GM12878 (cell line): Measurements from ENCODE around the gene CAMK2G. TPM values are rescaled to one million over a fixed set of nuclear protein-coding genes. Genes with fewer than 3 reads are reported as not detected.

ENCODE experiments used
- ATAC-seq: fragments of 200-7000 bp; cut with Tn5 transposase; 3 replicates; pipeline ENCODE4 v1.9.1; 2020; ENCODE audit warnings: mild to moderate bottlenecking, moderate library complexity
- BruUV-seq: library from RNA; stranded (reverse); fragments of 400-500 nt; replicated peaks from 2 replicates; lab custom pipeline; 2021; lab: Mats Ljungman, UMichigan
- CTCF ChIA-PET: fragments of 300-600 bp; sonication (Branson Sonifier 250); formaldehyde crosslinking; extraction: SDS; loops from one replicate; lab custom pipeline; 2021; ENCODE audit warnings: inconsistent platforms; lab: Yijun Ruan, JAX
- POLR2A ChIA-PET: fragments of 350-600 bp; formaldehyde crosslinking; extraction: SDS; loops from one replicate; lab custom pipeline; 2021; ENCODE audit warnings: inconsistent platforms; lab: Charles Lee
- RAD21 ChIA-PET: fragments of 300-600 bp; sonication (Branson Sonifier 250); formaldehyde crosslinking; loops from one replicate; lab custom pipeline; 2023; ENCODE audit warnings: antibody characterized with exemption; ENCODE audit not compliant: unreplicated experiment; lab: Charles Lee
- SMC1A ChIA-PET: fragments of 300-600 bp; sonication (Branson Sonifier 250); formaldehyde crosslinking; loops from one replicate; lab custom pipeline; 2023; ENCODE audit not compliant: unreplicated experiment, uncharacterized antibody; lab: Charles Lee
- DNase-seq: peaks from one replicate; pipeline ENCODE4 v3.0.0-alpha.2; 2011; ENCODE audit warnings: low read depth, low spot score
- FAIRE-seq: peaks from 3 replicates; lab custom pipeline; 2011; peaks lifted over from hg19 to GRCh38; lab: Jason Lieb, UNC
- H2AFZ ChIP-seq: 2 replicates; pipeline ENCODE4 v1.6.0; 2011; ENCODE audit warnings: low read depth, low read length, control low read depth; ENCODE audit not compliant: control insufficient read depth
- H3K27ac ChIP-seq: 2 replicates; pipeline ENCODE4 v1.5.1; 2011; ENCODE audit warnings: control low read depth; ENCODE audit not compliant: control insufficient read depth, insufficient read depth
- H3K27me3 ChIP-seq, 2 experiments: replicated peaks in 1 of 2; 2 replicates each; pipeline versions ENCODE4 v1.6.0 to v1.6.1; 2011; ENCODE audit warnings: low read length in 1 of 2; ENCODE audit not compliant: control insufficient read depth in 2 of 2, insufficient read depth in 2 of 2
- H3K36me3 ChIP-seq, 2 experiments: 2 replicates each; pipeline ENCODE4 v1.5.1; 2011; ENCODE audit warnings: low read length in 1 of 2; ENCODE audit not compliant: control insufficient read depth in 2 of 2, insufficient read depth in 2 of 2
- H3K4me1 ChIP-seq: 2 replicates; pipeline ENCODE4 v1.6.1; 2011; ENCODE audit warnings: mild to moderate bottlenecking, low read length, moderate library complexity, mixed read lengths; ENCODE audit not compliant: control insufficient read depth, insufficient read depth
- H3K4me2 ChIP-seq: 2 replicates; pipeline ENCODE4 v1.6.0; 2011; ENCODE audit warnings: control low read depth; ENCODE audit not compliant: control insufficient read depth, insufficient read depth
- H3K4me3 ChIP-seq: fragments of 200-600 bp; sonication (generic); 2 replicates; pipeline ENCODE4 v1.5.1; 2016
- H3K79me2 ChIP-seq: 2 replicates; pipeline ENCODE4 v1.6.0; 2011; ENCODE audit warnings: low read length; ENCODE audit not compliant: control insufficient read depth, insufficient read depth
- H3K9ac ChIP-seq: 2 replicates; pipeline ENCODE4 v1.8.0; 2011; ENCODE audit warnings: low read length, control low read depth, mixed read lengths; ENCODE audit not compliant: control insufficient read depth, insufficient read depth
- H3K9me3 ChIP-seq: replicated peaks from 3 replicates; pipeline ENCODE4 v1.5.1; 2011; ENCODE audit warnings: mild to moderate bottlenecking, low read length; ENCODE audit not compliant: control insufficient read depth, insufficient read depth
- H4K20me1 ChIP-seq: 2 replicates; pipeline ENCODE4 v1.6.0; 2011; ENCODE audit not compliant: control insufficient read depth, insufficient read depth
- CEBPZ ChIP-seq: fragments of 150-350 bp; IDR thresholded peaks from 2 replicates; pipeline ENCODE4 v1.6.1; 2016; ENCODE audit warnings: low read depth, low read length
- GABPA ChIP-seq: IDR thresholded peaks from 2 replicates; pipeline ENCODE4 v1.6.1; 2014; ENCODE audit warnings: antibody characterized with exemption, low read depth, mild to moderate bottlenecking, inconsistent platforms
- MEF2A ChIP-seq: IDR thresholded peaks from 2 replicates; pipeline ENCODE4 v1.6.1; 2011; ENCODE audit warnings: low read depth, mild to moderate bottlenecking, low read length, moderate library complexity; ENCODE audit not compliant: insufficient read depth
- POLR2A ChIP-seq: IDR thresholded peaks from 2 replicates; pipeline ENCODE4 v1.6.1; 2011; ENCODE audit warnings: low read depth, mild to moderate bottlenecking, low read length
- WGBS: methylation state at CpG from one replicate; pipeline ENCODE4 v1.1.6; 2016; ENCODE audit warnings: low lambda C conversion rate; ENCODE audit not compliant: insufficient replicate concordance, insufficient coverage; ENCODE audit errors: missing lambda C conversion rate; 5-methylcytosine and 5-hydroxymethylcytosine counted together
- in situ Hi-C: fragments of 300-500 bp; cut with MboI; formaldehyde crosslinking; loops from 9 replicates; pipeline ENCODE4 v1.14.3; 2018; ENCODE audit warnings: mixed read lengths
- intact Hi-C: fragments of 100-400 bp; cut with micrococcal nuclease; formaldehyde crosslinking; loops from one replicate; pipeline ENCODE4 v1.14.2; 2022; ENCODE audit not compliant: unreplicated experiment
- polyA plus RNA-seq, 11 experiments: library from polyadenylated mRNA; depleted of rRNA in 4 of 11; unstranded in 6 of 11; stranded (reverse) in 5 of 11; fragments of >200 nt; fragmentation: Nextera tagmentation in 4 of 11; fragmentation: Illumina TruSeq in 1 of 11; extraction: Ambion mirVana in 4 of 11; extraction: Trizol in 1 of 11; gene quantifications; 1 replicate in 1 of 11; 2 replicates in 10 of 11; pipeline versions ENCODE4 v1.2.1 to v1.2.3, GENCODE V29; 2011 to 2016; ENCODE audit warnings: inconsistent platforms in 2 of 11, missing spikeins in 2 of 11, low read depth in 1 of 11
- total RNA-seq, 4 experiments: library from RNA; depleted of rRNA in 3 of 4; stranded (reverse); fragments of >200 nt in 3 of 4; fragmentation: Illumina TruSeq in 1 of 4; extraction: Trizol in 1 of 4; gene quantifications; 2 replicates each; pipeline versions ENCODE4 v1.2.1 to v1.2.3, GENCODE V29; 2013 to 2021
- TF ChIP-seq, protein P1 (sequence below): IDR thresholded peaks from 2 replicates; pipeline ENCODE4 v1.6.1; 2011; ENCODE audit warnings: low read depth, low read length, improper control_type of control experiment, borderline replicate concordance
- TF ChIP-seq, protein P2 (sequence below): fragments of 450-650 bp; IDR thresholded peaks from 2 replicates; pipeline ENCODE4 v1.6.1; 2017; ENCODE audit warnings: mild to moderate bottlenecking, moderate library complexity
- TF ChIP-seq, protein P3 (sequence below): fragments of 450-650 bp; IDR thresholded peaks from 2 replicates; pipeline ENCODE4 v1.6.1; 2016; ENCODE audit warnings: mild to moderate bottlenecking

The CAMK2G gene
- total and polyA plus RNA-seq, 10 of the 15 experiments (the other 5 are each of a cell fraction or from before 2014, with no cell fraction given) = 5.5 to 24.3 (median 16.9) TPM

GRCh38 chr10:73801253-73801590 lies 73.1 kb downstream of the CAMK2G start:
- no peaks in the 10 kb centered on the region for H3K27me3 ChIP-seq
- H3K36me3 ChIP-seq = peaks cover 17 to 22% of the 10 kb centered on the region in 2 experiments; a peak in 3 of 4 replicates
- 97% methylated on average over 13 of the region's 13 CpGs for WGBS
- peaks cover 25% of the 10 kb centered on the region for H3K4me1 ChIP-seq
- no peak for ATAC-seq
- TF ChIP-seq, protein P1, sequence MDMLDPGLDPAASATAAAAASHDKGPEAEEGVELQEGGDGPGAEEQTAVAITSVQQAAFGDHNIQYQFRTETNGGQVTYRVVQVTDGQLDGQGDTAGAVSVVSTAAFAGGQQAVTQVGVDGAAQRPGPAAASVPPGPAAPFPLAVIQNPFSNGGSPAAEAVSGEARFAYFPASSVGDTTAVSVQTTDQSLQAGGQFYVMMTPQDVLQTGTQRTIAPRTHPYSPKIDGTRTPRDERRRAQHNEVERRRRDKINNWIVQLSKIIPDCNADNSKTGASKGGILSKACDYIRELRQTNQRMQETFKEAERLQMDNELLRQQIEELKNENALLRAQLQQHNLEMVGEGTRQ = no peak
- TF ChIP-seq, protein P2, sequence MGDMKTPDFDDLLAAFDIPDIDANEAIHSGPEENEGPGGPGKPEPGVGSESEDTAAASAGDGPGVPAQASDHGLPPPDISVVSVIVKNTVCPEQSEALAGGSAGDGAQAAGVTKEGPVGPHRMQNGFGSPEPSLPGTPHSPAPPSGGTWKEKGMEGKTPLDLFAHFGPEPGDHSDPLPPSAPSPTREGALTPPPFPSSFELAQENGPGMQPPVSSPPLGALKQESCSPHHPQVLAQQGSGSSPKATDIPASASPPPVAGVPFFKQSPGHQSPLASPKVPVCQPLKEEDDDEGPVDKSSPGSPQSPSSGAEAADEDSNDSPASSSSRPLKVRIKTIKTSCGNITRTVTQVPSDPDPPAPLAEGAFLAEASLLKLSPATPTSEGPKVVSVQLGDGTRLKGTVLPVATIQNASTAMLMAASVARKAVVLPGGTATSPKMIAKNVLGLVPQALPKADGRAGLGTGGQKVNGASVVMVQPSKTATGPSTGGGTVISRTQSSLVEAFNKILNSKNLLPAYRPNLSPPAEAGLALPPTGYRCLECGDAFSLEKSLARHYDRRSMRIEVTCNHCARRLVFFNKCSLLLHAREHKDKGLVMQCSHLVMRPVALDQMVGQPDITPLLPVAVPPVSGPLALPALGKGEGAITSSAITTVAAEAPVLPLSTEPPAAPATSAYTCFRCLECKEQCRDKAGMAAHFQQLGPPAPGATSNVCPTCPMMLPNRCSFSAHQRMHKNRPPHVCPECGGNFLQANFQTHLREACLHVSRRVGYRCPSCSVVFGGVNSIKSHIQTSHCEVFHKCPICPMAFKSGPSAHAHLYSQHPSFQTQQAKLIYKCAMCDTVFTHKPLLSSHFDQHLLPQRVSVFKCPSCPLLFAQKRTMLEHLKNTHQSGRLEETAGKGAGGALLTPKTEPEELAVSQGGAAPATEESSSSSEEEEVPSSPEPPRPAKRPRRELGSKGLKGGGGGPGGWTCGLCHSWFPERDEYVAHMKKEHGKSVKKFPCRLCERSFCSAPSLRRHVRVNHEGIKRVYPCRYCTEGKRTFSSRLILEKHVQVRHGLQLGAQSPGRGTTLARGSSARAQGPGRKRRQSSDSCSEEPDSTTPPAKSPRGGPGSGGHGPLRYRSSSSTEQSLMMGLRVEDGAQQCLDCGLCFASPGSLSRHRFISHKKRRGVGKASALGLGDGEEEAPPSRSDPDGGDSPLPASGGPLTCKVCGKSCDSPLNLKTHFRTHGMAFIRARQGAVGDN = no peak
- TF ChIP-seq, protein P3, sequence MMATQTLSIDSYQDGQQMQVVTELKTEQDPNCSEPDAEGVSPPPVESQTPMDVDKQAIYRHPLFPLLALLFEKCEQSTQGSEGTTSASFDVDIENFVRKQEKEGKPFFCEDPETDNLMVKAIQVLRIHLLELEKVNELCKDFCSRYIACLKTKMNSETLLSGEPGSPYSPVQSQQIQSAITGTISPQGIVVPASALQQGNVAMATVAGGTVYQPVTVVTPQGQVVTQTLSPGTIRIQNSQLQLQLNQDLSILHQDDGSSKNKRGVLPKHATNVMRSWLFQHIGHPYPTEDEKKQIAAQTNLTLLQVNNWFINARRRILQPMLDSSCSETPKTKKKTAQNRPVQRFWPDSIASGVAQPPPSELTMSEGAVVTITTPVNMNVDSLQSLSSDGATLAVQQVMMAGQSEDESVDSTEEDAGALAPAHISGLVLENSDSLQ = no peak
- TF ChIP-seq POLR2A (peak; percentile 67), CEBPZ (no peak), GABPA (no peak), MEF2A (no peak)
- TF ChIP-seq, all 136 proteins: peak for 1
- H3K9me3 ChIP-seq = no peaks in the 10 kb centered on the region
- no peak for DNase-seq
- H3K4me3 ChIP-seq = no peak overlapping the region
- no peak overlapping the region for H2AFZ ChIP-seq
- POLR2A ChIA-PET = no interaction called here
- H3K9ac ChIP-seq = no peak overlapping the region
- CTCF ChIA-PET = no interaction called here
- no peak overlapping the region for H3K4me2 ChIP-seq
- no peak overlapping the region for H3K27ac ChIP-seq
- no peaks in the 10 kb centered on the region; the same call in 1 of the 2 replicates for H3K79me2 ChIP-seq
- in situ Hi-C loops (no loop called here), intact Hi-C loops (no loop called here)
- no peak for FAIRE-seq
- RAD21 ChIA-PET = no interaction called here
- BruUV-seq = no TSS peak
- no peaks in the 10 kb centered on the region for H4K20me1 ChIP-seq
- SMC1A ChIA-PET = interaction anchor here (1.4 kb wide), 1 partner anchor 9 kb away, joined by 3 read pairs; no protein-coding TSS in a partner anchor
